GM19372 (cell line): Measurements from ENCODE around the gene MAN1C1.

Source experiments
- ATAC-seq: cut with Tn5 transposase; IDR thresholded peaks from one replicate; pipeline ENCODE4 v1.9.1; 2021; ENCODE audit warnings: mild to moderate bottlenecking, low read depth, moderate library complexity; ENCODE audit not compliant: unreplicated experiment

Gene MAN1C1

DNA sequence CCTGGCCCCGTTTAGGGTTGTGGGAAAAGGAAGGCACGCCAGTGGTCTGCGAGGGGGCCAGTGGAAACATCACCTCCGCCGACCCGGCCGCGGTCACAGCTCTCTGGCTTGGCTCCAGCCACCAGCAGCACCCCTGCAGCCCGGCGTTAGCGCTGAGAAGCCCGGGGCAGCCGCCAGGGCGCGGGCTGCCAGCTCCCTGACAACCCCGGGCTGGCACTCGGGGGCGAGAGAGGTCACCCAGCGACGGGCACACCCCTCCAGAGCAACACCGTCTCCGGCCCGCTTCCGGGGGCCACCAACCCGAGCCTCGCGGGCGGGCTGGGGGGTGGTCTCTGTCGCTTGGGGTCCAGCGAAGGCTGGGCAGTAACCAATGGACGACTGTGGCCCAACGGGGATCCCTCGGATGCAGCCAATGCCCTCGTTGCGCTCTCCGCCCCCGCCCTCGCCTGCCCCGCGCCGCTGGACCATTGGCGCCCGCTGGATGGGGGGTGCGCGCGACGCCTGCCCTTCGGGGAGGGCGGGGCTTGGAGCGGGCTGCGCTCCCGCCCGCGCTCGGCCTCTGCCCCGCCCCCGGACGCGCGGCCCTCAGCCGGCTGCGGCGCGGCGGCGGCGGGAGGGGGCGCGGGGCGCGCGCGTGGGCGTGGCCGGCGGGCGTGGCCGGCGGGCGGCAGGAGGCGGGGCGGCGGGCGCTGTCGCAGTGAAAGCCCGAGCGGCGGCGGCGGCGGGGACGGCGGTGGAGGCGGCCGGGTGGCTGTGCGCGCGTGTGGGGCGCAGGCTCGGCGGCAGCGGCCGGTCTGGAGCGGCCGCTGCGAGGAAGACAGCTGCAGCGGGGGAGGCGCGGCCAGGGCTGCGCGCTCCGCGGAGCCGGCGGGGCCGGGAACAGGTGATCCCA lies at the start of gene MAN1C1:
TSS of gene MAN1C1 (plus strand) at position 697 of the 892 bp plus-strand sequence. CDS start 1,007 bp downstream, outside the sequence.
- ATAC-seq = peak; percentile 71

GRCh38 chr1:25567710-25568089 lies 48.9 kb upstream of the MAN1C1 start:
- no peak for ATAC-seq

DNA sequence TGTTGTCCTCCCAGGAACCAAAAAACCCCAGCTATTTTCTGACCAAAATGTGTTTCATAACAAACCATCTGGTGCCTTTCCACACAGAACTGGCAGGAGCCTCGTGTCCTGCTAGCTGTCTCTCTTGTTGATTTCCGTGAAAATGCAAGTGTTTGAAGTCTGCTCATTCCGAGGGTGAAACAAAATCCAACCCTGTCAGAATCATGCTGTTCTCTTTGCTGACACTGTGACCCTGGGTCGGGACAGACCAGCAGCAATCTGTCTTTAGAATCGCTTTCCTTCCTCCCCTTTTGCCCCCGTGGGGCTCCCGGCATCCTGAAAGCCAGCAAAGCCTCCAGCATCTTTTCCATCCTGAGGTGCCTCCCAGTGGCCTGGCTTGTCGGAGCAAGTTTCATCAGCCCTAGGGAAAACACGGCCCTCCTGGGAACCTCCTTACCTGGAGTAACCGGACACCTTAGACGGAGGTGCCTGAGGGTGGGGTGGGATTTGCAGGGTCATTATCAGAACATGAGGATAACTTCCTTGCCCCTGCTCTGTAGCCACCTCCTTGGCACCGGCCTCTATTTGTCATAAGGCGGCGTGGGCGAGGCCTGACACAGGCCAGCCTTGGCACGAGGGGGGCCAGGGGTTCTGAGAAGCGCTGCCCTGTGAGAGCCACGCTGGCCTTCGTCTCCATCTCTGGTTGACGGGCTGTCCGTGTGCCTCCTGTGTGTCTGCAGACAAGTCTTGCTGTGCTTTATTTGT lies 48.3 kb upstream of the MAN1C1 start:
- no peak for ATAC-seq

DNA sequence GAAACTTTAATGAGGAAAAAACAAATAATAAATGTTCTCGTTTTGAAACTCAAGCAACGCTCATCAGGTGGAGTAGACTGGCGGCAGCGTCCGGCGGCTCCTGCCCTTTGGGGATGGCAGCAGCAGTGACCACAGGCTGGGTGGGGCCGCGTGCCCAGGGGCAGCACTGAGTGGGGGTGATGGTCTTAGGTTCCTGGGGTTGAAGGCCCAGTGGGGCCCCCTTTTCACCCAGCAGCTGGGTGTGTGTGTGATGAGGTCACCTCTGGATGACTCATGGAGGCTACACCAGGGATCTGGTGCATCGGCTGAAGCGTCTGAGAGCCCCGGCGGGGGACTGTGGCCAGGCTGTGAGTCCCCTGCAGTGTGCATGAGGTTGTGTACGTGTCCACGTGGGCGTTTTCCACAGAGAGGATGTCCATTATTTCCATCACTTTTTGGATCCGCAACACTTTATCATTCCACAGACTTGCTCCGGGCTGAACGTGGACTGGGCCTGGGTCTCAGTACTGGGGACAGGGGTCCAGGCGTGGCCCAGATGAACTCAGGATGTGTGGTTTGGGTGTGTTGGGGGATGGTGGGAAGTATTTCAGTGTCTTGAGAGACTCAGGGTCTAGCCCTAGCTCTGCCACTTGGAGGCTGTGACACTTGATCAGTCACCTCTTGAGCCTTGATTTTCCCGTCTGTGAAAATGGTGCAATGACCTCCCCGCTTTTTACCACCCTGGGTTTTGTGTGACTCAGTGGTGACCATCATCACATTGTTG lies 47.6 kb upstream of the MAN1C1 start:
- no peak for ATAC-seq

DNA sequence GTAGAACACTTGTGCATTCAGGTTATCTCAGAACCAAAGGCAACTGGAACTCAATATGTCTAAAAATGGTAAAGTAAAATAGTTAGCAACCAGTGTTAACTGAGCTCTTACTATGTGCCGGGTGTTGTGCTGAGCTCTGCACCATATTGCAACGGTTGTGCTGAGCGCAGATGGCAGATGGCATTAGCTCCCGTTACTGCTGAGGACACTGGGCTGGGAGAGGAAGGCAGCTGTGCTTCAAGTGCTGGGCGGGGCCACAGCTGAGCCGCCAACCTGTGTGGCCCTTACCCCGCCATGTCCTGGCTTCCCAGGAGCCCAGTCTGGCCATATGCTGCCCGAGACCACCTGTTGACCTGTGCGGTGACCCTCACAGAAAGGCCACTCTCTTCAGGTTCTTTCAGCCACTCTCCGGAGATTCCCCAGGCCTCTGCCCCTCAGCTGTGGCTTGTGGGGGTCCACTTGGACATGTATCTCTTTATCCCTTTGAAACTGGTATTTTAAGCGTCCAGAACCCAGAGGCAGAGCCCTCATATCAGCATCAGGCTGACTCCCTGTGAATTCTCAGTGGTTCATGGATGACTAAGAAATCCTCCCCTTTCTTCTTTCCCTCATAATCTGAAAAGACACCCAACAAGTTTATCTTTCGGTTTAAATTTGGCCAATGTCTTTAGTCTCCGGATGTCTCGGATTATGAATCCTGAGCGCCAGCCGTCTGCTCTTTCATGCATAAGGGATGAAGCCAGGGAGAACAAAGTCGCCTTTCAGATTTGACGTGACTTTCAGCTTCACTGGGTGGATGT lies 46.8 kb upstream of the MAN1C1 start:
- ATAC-seq = no peak

- no peak for ATAC-seq
Measured at GRCh38 chr1:25570798-25571521, 45.6 kb upstream of the MAN1C1 start.

DNA sequence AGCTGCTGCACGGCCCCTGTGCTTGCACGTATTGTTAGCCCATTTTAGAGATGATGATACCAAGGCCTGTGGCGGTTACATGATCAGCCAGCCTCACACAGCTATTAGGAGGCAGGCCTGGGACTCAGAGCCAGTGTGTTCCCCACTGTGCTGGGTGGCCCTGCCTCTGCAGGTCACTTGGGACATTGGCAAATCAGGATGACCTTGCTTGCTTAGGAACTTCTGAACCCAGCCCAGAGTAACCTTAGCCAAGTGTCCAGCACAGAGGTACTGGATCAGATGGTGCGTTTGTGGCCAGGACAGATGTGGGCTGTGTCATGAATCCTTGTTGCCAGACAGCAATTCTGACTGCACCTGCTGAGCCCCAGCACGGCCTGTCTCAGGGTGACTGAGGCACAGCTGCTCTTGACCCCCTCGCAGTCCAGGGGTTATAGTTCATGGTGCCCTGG lies 45.0 kb upstream of the MAN1C1 start:
- no peak for ATAC-seq

GRCh38 chr1:25572107-25572506 lies 44.5 kb upstream of the MAN1C1 start:
- no peak for ATAC-seq

DNA sequence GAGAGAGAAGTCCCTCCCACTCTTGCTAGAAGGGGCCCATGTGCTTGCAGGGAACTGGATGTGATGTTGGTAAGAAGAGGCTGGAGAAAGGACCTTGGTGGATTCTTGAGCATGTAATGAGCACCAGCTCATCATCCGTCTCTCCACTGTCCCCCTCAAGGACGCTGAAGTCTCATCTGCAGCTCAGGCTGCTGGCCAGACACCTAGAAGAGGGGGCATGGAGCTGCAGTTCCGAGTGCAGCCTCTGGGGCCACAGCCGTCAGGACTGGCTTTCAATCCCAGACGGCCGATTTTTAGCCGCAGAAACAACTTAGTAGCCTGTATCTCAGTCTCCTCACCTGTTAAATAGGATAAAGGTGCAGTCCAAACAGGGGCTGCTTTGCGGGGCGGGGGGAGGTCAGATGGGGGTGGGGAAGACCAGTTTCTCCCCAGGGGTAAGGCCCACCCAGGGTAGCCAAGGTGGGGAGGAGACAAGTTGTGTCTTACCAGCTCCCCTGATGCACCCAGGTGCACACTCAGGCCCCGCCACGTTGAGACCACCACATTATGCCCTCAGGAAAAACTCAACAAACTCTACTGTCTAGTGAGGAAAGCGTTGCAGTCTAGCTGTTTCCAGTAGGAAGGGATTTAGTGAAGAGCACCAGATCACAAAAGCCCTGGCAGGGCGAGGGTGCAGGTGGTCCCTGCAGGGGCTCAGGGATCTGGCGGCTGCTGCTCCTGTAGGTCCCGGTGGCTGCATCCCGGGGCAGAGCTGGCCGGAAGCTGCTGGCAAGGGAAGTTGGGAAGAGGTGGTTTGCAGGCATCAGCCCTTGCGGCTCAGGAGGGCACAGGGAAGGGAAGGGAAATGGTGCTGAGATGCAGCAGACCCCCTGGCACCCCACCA lies 43.6 kb upstream of the MAN1C1 start:
- no peak for ATAC-seq

DNA sequence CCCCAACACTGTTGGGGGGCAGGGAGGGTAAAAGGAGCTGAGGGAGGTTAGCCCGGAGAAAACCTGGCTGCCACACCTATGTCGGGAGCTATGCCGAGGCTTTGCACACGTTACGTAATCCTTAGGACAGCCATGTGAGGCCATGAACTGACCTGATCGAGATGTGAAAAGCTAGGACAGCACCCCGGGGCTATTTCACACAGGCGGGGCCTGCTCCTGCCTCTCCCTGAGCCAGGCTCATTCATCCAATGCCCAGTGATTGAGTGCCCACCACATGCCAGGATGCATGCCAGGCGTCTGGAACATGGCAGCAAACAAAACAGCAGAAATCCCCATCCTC lies 43.0 kb upstream of the MAN1C1 start:
- ATAC-seq = no peak

DNA sequence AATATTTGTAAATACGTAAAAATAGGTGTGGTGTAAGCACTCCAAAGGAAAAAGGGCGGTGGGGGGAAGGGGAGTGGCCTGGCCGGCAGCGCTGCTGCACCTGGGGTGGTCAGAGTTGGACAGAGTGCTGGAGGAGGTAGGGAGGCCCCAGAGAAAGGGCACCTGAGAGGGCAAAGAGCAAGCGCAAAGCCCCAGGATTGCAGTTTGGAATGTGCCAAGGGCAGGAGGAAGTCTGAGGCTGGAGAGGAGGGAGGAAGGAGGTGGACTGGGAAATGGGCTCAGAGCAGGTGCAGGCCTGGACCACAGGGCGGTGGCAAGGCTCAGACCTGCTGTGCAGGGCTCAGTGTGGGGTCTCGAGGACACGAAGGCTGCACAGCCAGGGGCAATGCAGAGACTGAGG lies 42.6 kb upstream of the MAN1C1 start:
- ATAC-seq = no peak

- no peak for ATAC-seq
Measured at GRCh38 chr1:25575191-25575590, 41.4 kb upstream of the MAN1C1 start.

DNA sequence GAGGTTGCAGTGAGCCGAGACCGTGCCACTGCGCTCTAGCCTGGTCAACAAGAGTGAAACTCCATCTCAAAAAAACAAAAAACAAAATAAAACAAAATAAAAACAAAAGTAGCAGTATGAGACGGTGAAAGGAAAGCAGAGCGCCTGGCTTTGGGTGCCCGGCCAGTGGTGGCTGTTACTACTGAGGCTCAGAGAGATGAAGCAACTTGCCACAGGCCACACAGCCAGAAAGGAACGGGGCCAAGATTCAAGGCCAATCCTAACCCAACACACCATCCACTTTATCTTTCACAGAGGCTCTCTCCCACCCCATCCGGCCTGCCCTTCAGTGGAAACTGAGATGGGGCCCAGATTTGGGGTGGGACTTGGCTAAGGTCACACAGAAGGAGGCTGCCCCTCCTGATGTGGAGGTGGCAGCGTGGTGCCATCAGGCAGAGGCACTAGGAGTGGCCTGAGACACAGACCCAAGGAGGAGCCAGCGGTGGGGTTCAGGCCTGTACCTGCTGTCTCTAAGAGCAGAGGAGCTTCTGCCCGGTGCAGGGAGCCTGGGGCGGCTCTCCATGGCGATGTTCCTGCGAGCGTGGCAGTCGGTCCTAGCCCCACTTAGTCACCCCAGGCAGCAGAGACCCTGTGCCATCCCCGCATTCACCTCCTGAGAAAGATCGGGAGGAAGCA lies 40.0 kb upstream of the MAN1C1 start:
- no peak for ATAC-seq

DNA sequence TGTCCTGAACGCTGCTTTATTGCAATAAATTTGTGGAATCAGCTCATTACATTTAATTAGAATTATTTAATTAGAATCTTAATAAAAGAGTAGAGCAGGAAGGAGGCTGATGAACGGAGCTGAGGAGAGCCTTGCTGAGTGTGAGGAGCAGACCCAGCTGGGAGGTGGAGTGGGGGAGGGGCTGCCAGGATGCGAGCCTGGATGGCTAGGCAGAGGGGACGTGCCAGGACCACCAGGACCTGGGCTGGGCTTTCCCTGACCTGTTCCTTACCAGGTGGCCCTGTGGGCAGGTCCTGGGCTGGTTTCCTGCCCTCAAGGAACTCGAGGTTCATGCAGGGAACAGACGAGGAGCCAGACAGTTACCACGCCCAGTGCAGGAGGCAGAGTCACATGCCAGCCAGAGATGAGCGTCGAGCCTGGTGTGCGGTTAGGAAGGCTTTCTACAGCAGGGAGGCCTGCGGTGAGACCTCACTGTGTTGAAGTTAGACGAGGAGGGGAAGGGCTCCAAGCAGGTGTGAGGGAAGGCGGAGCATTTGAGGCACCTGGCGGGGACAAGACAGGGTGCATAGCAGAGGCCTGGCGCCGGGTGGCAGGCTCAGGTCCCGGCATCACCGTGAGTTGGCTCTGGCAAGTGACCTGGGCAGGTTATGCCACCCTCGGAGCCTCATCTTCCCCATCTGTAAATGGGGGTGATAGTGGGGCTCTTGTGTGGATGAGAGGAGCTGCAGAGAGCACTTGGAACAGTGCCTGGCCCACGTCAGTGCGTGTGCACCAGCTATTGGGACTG lies 39.3 kb upstream of the MAN1C1 start:
- ATAC-seq = no peak

DNA sequence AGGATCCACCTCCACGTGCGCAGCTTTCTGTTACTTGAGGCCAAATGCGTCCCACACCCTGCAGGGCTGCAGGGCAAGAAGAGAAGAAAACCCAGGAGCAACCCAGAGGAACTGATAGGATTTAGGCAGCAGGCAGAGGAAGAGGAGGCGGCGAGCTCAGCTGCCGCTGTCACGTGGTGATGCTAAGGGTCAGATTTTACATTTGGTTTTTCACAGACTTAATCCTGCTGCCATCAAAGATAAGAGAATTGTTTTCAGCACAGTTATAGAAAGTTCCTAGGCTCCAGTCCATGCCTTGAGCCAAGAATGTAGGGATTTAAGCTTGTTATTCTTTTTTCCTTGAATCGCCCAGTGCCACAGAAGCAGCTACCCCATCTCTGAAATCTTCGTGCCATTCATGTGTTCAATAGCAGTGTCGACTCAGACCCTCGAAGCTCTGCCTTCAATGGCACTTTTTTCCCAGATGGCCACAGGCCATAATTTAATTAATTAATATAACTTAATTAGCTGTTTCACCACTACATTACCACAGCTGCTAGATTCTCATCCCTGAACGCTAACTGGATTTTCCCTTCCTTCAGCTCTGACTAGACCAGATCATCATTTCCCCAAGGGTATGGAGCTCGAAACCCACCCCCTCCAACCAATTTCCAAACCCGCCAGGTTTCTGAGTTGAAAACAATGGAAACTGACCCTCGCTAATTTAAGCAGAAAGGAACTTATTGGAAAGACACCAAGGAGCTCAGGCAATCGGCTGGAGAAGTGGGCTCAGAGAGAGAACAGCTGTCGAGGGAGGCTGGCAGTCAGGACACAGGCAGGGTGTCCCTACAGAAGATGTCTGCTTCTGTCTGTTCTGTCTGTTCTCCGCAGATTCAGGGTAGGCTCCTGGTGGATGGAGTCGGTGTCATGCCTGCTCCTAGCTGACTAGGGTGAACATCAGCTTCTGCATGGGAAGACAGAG lies 37.0 kb upstream of the MAN1C1 start:
- ATAC-seq = no peak

- no peak for ATAC-seq
Measured at GRCh38 chr1:25580927-25581326, 35.7 kb upstream of the MAN1C1 start.
